ENCODE measurements around the gene PARVA.

DNA sequence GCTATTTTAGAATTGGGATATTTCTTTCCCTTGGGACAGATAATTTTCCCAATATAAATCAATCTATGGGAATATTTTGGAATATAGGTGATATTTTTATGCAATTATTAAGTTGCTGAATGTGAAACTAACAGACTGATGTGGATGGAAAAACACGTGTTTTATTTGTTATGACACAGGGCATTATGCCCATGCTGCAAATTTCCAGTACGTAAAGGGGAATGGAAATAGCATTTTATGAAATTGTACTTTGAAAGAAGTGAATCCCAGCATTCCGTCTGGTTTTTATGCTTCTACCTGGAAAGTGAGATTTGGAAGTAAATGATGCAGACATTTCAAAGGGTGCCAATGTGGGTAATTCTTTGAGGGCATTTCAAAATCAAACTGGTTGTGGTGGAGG is 142.7 kb downstream of the PARVA start:
- TF ChIP-seq, protein P1, sequence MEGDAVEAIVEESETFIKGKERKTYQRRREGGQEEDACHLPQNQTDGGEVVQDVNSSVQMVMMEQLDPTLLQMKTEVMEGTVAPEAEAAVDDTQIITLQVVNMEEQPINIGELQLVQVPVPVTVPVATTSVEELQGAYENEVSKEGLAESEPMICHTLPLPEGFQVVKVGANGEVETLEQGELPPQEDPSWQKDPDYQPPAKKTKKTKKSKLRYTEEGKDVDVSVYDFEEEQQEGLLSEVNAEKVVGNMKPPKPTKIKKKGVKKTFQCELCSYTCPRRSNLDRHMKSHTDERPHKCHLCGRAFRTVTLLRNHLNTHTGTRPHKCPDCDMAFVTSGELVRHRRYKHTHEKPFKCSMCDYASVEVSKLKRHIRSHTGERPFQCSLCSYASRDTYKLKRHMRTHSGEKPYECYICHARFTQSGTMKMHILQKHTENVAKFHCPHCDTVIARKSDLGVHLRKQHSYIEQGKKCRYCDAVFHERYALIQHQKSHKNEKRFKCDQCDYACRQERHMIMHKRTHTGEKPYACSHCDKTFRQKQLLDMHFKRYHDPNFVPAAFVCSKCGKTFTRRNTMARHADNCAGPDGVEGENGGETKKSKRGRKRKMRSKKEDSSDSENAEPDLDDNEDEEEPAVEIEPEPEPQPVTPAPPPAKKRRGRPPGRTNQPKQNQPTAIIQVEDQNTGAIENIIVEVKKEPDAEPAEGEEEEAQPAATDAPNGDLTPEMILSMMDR (conservative IDR thresholded peaks at IDR 0.05), result no peak
- no peak for TF ChIP-seq EZH2 (IDR thresholded peaks at IDR 0.05; ENCODE audit: low read depth)
